SK-N-DZ (cell line): ENCODE measurements around the gene TOR1A.
"Not testable (repeated sequence)": the region's sequence is repeated elsewhere in the genome, so short reads cannot be mapped to it uniquely, and the experiment has no call there.

Experiments used
- DNase-seq: peaks from one replicate; pipeline ENCODE4 v3.0.0-alpha.2; 2015; ENCODE audit warnings: low spot score

TOR1A gene

GRCh38 chr9:129822898-129823541 lies 916 bp downstream of the TOR1A start:
- DNase-seq: no peak

DNA sequence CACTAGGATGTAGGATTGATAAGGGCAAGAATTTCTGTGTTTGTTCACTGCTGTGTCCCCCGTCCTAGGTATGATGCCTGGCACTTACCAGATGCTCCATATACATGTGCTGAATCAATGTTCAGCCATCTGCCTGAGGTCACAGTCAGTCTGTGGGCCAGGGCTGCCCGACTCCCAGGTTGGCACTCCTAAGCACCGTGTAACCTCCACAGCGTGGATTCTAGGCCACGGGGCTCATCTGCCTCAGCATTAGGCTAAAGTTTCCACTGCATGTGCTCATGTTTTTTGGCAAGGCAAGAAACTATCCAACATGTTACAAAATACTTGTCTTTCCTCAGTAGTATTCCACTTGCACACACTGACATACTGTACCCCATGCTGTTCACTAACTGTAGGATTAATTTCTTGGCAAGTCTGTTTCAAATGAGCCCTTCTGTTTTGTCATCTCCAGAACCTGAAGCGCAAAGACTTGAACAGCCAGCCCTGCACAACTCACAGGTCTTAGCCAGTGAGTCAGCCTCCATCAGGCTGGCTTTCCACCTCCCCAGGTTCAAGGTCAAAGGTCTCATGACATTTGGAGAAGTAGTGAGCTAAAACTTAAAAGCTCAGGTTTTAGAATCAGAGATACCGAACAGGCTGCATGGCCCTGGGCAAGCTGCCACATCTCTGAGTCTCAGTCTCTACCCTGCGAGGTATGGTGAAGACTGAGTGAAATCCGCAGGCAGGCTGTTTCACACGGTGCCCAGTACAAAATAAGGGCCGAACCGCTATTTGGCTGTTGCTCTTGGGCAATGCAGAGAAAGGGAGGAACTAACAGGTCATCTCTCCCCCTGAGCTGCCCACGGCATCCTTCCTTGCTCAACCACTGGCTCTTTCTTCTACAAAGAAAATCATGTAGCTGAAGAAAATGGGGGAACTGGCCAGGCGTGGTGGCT lies 7.2 kb downstream of the TOR1A start:
- DNase-seq: no peak

DNA sequence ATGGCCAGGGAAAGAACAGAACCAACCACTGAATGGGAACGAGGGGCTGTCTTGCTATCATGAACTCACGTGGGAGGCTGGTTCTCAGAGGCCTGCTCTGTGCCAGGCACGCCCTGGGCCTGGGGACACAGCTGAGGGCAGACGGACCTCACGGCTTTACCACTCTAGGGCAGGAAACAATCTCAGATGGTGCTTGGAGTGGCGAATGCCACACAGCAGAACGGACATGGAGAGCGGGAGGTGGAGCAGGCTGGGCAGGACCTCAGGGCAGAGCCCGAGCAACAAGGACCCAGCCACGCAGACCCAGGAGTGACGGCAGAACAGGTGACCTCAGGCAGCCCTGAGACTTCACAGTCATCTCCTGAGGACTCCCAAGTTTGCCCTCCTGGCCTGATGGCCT lies 8.7 kb downstream of the TOR1A start:
- no peak for DNase-seq

DNA sequence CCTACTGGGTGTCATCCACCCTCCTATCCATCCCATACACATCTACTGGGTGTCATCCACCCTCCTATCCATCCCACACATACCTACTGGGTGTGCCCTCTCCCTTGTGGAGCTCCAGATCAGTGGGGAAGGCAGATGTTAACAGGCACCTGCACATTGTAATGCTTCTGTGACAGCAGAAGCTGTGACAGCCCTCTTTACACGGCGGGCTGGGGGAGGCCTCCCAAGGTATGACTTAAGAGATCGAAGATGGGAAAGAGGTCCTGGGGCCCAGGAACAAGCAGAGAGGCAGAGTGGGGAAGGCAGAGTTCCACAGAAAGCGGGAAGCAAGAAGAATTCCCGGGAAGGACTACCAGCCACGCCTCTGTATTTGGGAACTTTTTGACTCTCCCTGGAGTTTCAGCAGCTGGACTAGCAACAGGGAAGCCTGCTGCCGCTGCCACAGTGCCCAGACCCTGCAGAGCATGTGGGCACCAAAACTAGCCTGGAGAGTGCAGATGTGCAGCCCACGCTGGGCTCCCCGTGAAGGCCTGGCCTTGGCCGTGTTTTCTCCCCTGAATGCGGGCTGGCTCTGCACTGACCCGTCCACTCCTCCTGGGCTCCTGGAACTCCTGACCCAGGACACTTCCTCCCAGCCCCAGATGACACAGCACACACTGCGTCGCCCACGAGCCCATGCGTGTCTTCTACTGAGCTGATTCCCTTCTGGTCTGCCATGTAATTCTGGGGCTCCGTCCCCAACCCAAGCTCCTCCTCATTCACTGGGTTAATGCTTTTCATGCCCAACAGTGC lies 9.3 kb downstream of the TOR1A start:
- DNase-seq: no peak

- DNase-seq: no peak
Measured at GRCh38 chr9:129813661-129814060, 10.3 kb downstream of the TOR1A start.

DNA sequence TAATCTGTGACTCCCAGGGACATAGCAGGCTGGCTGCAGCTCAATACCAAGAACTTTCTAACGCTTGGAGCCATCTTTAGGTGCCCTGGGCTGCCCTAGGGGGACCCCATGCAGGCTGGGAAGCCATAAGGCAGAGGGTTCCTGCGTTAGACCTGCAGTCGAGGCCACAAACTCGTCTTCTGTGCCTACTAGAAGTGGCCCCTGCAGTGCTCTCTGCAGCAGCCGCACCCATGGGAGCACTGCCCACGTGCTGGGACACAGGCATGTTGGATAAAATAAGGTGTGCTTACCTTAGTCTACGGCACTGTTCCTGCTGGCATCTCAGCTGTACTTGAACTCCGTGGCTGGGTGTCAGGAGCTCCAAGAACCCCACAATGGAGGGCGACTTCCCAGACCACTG lies 11.6 kb downstream of the TOR1A start:
- DNase-seq: no peak

DNA sequence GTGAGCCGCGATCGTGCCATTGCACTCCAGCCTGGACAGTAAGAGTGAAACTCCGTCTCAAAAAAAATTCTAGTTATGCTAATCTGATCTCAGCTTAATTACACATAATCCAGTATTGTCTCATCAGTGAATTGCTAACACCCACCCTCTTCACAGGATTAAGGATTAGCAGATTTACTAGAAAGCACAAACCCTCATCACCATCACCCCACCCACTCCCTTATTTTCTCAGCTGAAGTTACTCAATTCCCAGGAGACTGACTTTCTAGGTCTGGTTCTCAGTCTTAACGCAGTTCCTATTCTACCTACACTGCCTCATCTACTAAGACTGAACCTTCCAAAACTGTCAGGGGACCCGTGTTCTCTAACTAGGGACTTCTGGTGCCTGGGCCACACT lies 12.0 kb downstream of the TOR1A start:
- DNase-seq: no peak

- no peak for DNase-seq
Measured at GRCh38 chr9:129810788-129811187, 13.1 kb downstream of the TOR1A start.

DNA sequence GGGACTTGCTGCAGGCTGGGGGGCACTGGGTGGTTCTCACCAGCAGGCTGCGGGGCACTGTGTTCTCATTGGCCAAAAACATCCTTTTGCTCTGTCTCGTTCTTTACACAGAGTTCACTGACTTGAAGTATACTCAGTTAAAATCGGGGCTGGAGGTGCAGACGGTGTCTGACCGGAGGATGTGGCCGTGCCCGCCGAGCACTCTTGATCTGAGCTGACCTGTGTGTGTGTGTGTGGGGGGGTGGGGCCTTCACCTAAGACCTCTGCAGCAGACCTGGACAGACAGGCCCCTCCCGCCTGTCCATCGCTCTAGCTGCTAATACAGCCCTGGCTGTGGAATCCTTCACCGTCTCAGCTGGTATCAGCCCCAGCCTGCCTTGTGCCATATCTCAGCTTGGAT lies 13.8 kb downstream of the TOR1A start:
- DNase-seq: no peak

DNA sequence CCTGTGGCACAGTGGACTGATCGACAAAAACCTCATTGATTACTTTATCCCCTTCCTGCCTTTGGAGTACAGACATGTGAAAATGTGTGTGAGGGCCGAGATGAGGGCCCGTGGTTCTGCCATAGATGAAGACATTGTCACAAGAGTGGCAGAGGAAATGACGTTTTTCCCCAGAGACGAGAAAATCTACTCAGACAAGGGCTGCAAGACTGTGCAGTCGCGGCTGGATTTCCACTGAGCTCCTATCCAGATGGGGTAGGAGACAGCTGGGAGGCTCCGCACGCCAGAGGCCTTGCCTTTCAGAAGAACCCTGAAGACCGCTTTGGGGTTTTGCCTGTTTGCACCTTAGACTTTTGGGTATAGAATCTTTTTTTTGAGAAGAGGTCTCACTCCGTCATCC lies 14.6 kb downstream of the TOR1A start:
- DNase-seq: no peak

GRCh38 chr9:129806061-129806460 lies 17.9 kb downstream of the TOR1A start:
- DNase-seq: no peak

DNA sequence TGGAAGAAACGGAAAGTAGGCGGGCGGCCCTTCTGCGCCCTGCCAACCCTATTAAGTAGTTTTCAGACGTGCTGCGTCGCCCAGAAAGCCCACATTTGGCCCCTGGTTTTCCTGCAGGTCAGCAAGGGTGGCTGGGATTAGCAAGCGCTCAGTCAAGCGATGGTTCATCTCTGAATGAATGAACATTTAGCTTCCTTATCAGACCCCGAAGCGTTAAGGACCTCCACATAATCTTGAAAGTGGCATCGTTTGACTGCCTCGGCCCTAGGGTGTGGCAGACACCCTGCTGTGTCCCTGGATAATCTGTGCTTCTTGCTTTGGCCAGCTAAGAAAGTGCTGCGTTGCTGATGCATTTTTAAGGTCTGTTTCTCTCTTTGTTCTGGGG lies 20.3 kb downstream of the TOR1A start:
- DNase-seq: no peak

- peak; percentile 95 for DNase-seq
Measured at GRCh38 chr9:129802833-129803675, 20.9 kb downstream of the TOR1A start, which contains the start of gene TOR1B. Gene TOR1B, plus strand, starts transcription at chr9:129803184. Its CDS starts 29 bp downstream, at chr9:129803213.

GRCh38 chr9:129801504-129801903 lies 22.4 kb downstream of the TOR1A start:
- no peak for DNase-seq

DNA sequence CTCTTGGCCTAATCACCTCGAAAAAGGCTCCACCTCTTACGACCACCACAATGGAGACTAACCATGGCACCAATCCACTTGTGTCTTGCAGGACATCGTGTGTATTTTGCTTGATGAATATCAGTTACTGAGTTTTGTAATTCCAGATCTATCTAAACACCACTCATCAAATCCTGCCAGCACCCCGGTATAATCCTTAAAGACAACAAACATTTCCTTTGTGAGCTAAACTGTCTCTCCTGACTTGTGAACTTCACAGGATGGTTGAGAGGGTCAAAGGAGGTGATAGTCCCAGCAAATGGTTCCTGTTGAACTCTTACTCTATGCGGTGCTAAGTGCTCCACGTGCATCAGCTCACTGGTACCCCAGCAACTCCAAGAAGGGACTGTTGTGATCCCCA lies 25.0 kb downstream of the TOR1A start:
- DNase-seq: no peak

- DNase-seq: not testable (repeated sequence)
Measured at GRCh38 chr9:129796029-129796428, 27.9 kb downstream of the TOR1A start.

- no peak for DNase-seq
Measured at GRCh38 chr9:129794549-129794948, 29.4 kb downstream of the TOR1A start.

DNA sequence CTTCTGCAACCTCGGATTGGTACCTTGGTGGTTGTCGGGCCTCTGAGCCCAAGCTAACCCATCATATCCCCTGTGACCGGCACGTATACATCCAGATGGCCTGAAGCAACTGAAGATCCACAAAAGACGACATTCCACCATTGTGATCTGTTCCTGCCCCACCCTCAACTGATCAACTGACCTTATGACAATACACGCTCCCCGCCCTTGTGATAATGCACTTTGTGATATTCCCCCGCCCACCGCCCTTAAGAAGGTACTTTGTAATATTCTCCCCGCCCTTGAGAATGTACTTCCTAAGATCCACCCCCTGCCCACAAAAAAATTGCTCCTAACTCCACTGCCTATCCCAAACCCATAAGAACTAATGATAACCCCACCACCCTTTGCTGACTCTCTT lies 37.5 kb downstream of the TOR1A start:
- no peak for DNase-seq

DNA sequence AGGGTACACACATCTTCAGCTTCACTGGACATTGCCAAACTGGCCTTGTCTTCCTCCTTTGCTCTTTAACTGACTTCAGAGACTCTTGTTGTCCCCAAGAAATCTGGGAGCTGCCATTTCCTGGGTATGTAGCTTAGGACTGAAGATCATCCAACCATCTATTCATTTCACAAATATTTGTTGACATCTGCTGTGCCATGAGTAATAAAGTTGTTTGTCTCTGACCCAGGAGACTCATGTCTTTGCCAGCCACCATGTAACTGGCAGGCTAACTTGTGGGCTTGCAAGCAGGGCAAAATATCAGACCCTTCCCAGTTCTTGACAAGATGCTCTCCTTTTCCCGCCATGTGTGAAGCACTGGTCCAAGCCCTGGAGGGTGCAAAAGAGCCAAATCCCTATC lies 38.1 kb downstream of the TOR1A start:
- no peak for DNase-seq

DNA sequence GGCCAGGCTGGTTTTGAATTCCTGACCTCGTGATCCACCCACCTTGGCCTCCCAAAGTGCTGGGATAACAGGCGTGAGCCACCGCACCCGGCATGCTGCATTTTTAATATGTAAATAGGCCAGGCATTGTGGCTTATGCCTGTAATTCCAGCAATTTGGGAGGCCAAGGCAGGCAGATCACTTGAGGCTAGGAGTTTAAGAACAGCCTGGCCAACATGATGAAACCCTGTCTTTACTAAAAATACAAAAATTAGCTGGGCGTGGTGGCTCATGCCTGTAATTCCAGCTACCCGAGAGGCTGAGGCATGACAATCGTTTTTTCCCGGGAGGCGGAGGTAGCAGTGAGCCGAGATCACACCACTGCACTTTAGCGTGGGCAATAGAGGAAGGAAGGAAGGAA lies 39.0 kb downstream of the TOR1A start:
- not testable (repeated sequence) for DNase-seq
